ENCODE results near the gene ACO2. TPM values are rescaled to one million over a fixed set of nuclear protein-coding genes. Genes with fewer than 3 reads are reported as not detected.

The ACO2 gene
- polyA plus RNA-seq, 1 of the 3 experiments (the other 2 are of a cell fraction): 47.0 TPM

DNA sequence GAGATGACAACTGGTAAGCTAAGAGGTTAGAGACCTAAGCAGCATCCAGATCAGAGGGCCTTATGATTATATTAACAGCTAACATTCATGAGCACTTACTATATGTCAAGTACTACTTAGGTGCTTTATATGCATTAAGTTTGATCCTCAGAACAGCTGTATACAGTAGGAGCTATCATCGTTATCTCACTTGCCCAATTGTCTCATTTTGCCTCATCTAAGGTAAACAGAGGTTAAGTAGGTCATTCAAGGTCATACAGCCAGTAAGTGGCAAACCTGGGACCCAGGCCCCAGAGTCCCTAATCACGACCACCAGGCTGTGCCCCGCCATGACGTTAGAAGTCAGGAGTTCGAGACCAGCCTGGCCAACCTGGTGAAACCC is 79.9 kb downstream of the ACO2 start:
- Histone ChIP-seq H3K4me2 (no peak overlapping the region), H2AFZ (ENCODE audit: low read depth) (no peak overlapping the region), H4K20me1 (ENCODE audit: insufficient read depth) (no peaks in the 10 kb centered on the region), H3K27me3 (ENCODE audit: insufficient read depth) (no peaks in the 10 kb centered on the region), H3F3A (replicated peaks; ENCODE audit: insufficient read depth) (no peaks in the 10 kb centered on the region), H3K4me3 (ENCODE audit: low read depth in 2 of 2, low read length in 1 of 2) (no peak overlapping the region), H3K9ac (no peak overlapping the region), H3K36me3 (replicated peaks in 1 of 2; ENCODE audit: control insufficient read depth in 1 of 2, insufficient read depth in 2 of 2, low read length in 1 of 2) (no peaks in the 10 kb centered on the region), H3K79me2 (ENCODE audit: insufficient read depth) (peaks cover 2% of the 10 kb centered on the region; the same call in 1 of the 2 replicates), H3K4me1 (ENCODE audit: control insufficient read depth in 1 of 2, insufficient read depth in 2 of 2, low read depth in 1 of 2, low read length in 1 of 2) (peaks cover 0 to 4% of the 10 kb centered on the region in 2 experiments; a peak in 1 of 4 replicates), H3K9me2 (no peaks in the 10 kb centered on the region), H3K9me3 (no peaks in the 10 kb centered on the region), H3K27ac (ENCODE audit: low read depth in 2 of 2, low read length in 1 of 2) (no peak overlapping the region)
- WGBS (ENCODE audit: low lambda C conversion rate): 91% methylated on average over 4 of the region's 5 CpGs
- ChIA-PET CTCF (interaction anchor here (1.0 kb wide), 1 partner anchor 49 kb away, joined by 3 read pairs; no protein-coding TSS in a partner anchor), POLR2A (no interaction called here)
- no peak for DNase-seq
- TF ChIP-seq YY1 (IDR thresholded peaks at IDR 0.05; ENCODE audit: low read depth) (no peak), ELF1 (IDR thresholded peaks at IDR 0.05) (no peak), GABPA (IDR thresholded peaks at IDR 0.05; ENCODE audit: low read depth) (no peak)
- TF ChIP-seq, protein P1, sequence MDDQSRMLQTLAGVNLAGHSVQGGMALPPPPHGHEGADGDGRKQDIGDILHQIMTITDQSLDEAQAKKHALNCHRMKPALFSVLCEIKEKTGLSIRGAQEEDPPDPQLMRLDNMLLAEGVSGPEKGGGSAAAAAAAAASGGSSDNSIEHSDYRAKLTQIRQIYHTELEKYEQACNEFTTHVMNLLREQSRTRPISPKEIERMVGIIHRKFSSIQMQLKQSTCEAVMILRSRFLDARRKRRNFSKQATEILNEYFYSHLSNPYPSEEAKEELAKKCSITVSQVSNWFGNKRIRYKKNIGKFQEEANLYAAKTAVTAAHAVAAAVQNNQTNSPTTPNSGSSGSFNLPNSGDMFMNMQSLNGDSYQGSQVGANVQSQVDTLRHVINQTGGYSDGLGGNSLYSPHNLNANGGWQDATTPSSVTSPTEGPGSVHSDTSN (IDR thresholded peaks at IDR 0.05): no peak
- TF ChIP-seq, protein P2, sequence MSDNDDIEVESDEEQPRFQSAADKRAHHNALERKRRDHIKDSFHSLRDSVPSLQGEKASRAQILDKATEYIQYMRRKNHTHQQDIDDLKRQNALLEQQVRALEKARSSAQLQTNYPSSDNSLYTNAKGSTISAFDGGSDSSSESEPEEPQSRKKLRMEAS (IDR thresholded peaks at IDR 0.05; ENCODE audit: low read depth): no peak

DNA sequence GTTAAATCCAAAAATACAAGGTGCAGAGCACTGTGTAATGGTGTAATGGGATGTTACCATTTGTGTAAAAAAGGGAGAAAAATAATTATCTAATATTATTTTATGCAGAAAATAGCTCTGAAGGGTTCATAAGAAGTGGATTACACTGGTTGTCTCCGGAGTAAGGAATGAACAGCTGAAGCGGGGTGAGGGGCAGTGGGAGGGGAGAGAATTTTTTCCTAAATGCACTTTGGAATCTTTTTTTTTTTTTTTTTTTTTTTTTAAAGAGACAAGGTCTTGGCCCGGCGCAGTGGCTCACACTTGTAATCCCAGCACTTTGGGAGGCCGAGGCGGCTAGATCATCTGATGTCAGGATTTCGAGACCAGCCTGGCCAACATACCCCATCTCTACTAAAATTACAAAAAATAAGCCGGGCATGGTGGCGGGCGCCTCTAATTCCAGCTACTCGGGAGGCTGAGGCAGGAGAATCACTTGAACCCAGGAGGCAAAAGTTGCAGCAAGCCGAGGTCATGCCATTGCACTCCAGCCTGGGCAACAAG is 82.1 kb downstream of the ACO2 start:
- no peaks in the 10 kb centered on the region for H4K20me1 ChIP-seq (ENCODE audit: insufficient read depth)
- no peak for DNase-seq
- no peaks in the 10 kb centered on the region for H3K9me3 ChIP-seq
- TF ChIP-seq USF1 (IDR thresholded peaks at IDR 0.05; ENCODE audit: borderline replicate concordance, low read depth): no peak
- no peak for TF ChIP-seq RXRA (IDR thresholded peaks at IDR 0.05; ENCODE audit: borderline replicate concordance, low read depth)
- TF ChIP-seq, protein P3, sequence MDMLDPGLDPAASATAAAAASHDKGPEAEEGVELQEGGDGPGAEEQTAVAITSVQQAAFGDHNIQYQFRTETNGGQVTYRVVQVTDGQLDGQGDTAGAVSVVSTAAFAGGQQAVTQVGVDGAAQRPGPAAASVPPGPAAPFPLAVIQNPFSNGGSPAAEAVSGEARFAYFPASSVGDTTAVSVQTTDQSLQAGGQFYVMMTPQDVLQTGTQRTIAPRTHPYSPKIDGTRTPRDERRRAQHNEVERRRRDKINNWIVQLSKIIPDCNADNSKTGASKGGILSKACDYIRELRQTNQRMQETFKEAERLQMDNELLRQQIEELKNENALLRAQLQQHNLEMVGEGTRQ (IDR thresholded peaks at IDR 0.05; ENCODE audit: borderline replicate concordance, low read depth, low read length): no peak
- TF ChIP-seq, protein P4, sequence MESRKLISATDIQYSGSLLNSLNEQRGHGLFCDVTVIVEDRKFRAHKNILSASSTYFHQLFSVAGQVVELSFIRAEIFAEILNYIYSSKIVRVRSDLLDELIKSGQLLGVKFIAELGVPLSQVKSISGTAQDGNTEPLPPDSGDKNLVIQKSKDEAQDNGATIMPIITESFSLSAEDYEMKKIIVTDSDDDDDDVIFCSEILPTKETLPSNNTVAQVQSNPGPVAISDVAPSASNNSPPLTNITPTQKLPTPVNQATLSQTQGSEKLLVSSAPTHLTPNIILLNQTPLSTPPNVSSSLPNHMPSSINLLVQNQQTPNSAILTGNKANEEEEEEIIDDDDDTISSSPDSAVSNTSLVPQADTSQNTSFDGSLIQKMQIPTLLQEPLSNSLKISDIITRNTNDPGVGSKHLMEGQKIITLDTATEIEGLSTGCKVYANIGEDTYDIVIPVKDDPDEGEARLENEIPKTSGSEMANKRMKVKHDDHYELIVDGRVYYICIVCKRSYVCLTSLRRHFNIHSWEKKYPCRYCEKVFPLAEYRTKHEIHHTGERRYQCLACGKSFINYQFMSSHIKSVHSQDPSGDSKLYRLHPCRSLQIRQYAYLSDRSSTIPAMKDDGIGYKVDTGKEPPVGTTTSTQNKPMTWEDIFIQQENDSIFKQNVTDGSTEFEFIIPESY (IDR thresholded peaks at IDR 0.05; ENCODE audit: borderline replicate concordance, low read depth): no peak
- no peak for TF ChIP-seq FOXJ3 (CRISPR knock-in tag; IDR thresholded peaks at IDR 0.05)
- no peak for TF ChIP-seq TAF1 (IDR thresholded peaks at IDR 0.05; ENCODE audit: borderline replicate concordance, low read depth, low read length)
- TF ChIP-seq JUND (IDR thresholded peaks at IDR 0.05): no peak
- no peak for TF ChIP-seq RFX5 (IDR thresholded peaks at IDR 0.05; ENCODE audit: low read length)
- TF ChIP-seq, protein P2 (IDR thresholded peaks at IDR 0.05; ENCODE audit: low read depth): no peak
- TF ChIP-seq SIN3A (IDR thresholded peaks at IDR 0.05; ENCODE audit: borderline replicate concordance, low read depth, low read length): no peak
- no peak for TF ChIP-seq GATA2 (CRISPR knock-in tag; IDR thresholded peaks at IDR 0.05)
- TF ChIP-seq EP300 (IDR thresholded peaks at IDR 0.05; ENCODE audit: borderline replicate concordance in 1 of 2, low read depth in 1 of 2, low read length in 1 of 2): no peak
- TF ChIP-seq YY1 (IDR thresholded peaks at IDR 0.05; ENCODE audit: low read depth): no peak
- no peak for TF ChIP-seq NRF1 (IDR thresholded peaks at IDR 0.05; ENCODE audit: low read depth, low read length)
- no peak for TF ChIP-seq CTCF (IDR thresholded peaks at IDR 0.05)
- no peak for TF ChIP-seq FOSL2 (IDR thresholded peaks at IDR 0.05; ENCODE audit: borderline replicate concordance, low read depth)
- no peak for TF ChIP-seq MXI1 (IDR thresholded peaks at IDR 0.05; ENCODE audit: low read depth, low read length)
- TF ChIP-seq FOXM1 (IDR thresholded peaks at IDR 0.05; ENCODE audit: low read depth): no peak
- TF ChIP-seq NFIC (IDR thresholded peaks at IDR 0.05; ENCODE audit: borderline replicate concordance): no peak
- no peak overlapping the region for H2AFZ ChIP-seq (ENCODE audit: low read depth)
- no peak overlapping the region for H3K4me2 ChIP-seq
- ChIA-PET CTCF (no interaction called here), POLR2A (no interaction called here)
- no peaks in the 10 kb centered on the region for H3K9me2 ChIP-seq
- no peak overlapping the region for H3K27ac ChIP-seq (ENCODE audit: low read depth in 2 of 2, low read length in 1 of 2)
- WGBS (ENCODE audit: low lambda C conversion rate): 86% methylated on average over 8 of the region's 12 CpGs
- no peak overlapping the region for H3K9ac ChIP-seq
- H3K4me3 ChIP-seq (ENCODE audit: low read depth in 2 of 2, low read length in 1 of 2): no peak overlapping the region
- no peaks in the 10 kb centered on the region for H3K79me2 ChIP-seq (ENCODE audit: insufficient read depth)
- peaks cover 0 to 8% of the 10 kb centered on the region in 2 experiments; a peak in 1 of 4 replicates for H3K4me1 ChIP-seq (ENCODE audit: control insufficient read depth in 1 of 2, insufficient read depth in 2 of 2, low read depth in 1 of 2, low read length in 1 of 2)
- no peaks in the 10 kb centered on the region for H3K36me3 ChIP-seq (replicated peaks in 1 of 2; ENCODE audit: control insufficient read depth in 1 of 2, insufficient read depth in 2 of 2, low read length in 1 of 2)
- H3K27me3 ChIP-seq (ENCODE audit: insufficient read depth): no peaks in the 10 kb centered on the region
- H3F3A ChIP-seq (replicated peaks; ENCODE audit: insufficient read depth): no peaks in the 10 kb centered on the region
